Epidermal melanocyte (primary cell): Measurements from ENCODE around the gene FHDC1.
"Not testable (repeated sequence)": the region's sequence is repeated elsewhere in the genome, so short reads cannot be mapped to it uniquely, and the experiment has no call there.

ENCODE experiments used
- DNase-seq: peaks from one replicate; pipeline ENCODE4 v3.0.0; 2011; ENCODE audit warnings: low spot score; ENCODE audit not compliant: insufficient read length

The FHDC1 gene, protein sequence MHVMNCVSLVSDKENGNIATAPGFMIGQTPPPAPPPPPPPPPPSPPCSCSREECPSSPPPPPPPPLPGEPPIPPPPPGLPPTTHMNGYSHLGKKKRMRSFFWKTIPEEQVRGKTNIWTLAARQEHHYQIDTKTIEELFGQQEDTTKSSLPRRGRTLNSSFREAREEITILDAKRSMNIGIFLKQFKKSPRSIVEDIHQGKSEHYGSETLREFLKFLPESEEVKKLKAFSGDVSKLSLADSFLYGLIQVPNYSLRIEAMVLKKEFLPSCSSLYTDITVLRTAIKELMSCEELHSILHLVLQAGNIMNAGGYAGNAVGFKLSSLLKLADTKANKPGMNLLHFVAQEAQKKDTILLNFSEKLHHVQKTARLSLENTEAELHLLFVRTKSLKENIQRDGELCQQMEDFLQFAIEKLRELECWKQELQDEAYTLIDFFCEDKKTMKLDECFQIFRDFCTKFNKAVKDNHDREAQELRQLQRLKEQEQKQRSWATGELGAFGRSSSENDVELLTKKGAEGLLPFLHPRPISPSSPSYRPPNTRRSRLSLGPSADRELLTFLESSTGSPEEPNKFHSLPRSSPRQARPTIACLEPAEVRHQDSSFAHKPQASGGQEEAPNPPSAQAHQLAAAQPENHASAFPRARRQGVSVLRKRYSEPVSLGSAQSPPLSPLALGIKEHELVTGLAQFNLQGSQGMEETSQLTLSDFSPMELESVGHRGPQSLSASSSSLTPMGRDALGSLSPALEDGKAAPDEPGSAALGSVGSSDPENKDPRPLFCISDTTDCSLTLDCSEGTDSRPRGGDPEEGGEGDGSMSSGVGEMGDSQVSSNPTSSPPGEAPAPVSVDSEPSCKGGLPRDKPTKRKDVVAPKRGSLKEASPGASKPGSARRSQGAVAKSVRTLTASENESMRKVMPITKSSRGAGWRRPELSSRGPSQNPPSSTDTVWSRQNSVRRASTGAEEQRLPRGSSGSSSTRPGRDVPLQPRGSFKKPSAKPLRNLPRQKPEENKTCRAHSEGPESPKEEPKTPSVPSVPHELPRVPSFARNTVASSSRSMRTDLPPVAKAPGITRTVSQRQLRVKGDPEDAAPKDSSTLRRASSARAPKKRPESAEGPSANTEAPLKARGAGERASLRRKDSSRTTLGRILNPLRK

DNA sequence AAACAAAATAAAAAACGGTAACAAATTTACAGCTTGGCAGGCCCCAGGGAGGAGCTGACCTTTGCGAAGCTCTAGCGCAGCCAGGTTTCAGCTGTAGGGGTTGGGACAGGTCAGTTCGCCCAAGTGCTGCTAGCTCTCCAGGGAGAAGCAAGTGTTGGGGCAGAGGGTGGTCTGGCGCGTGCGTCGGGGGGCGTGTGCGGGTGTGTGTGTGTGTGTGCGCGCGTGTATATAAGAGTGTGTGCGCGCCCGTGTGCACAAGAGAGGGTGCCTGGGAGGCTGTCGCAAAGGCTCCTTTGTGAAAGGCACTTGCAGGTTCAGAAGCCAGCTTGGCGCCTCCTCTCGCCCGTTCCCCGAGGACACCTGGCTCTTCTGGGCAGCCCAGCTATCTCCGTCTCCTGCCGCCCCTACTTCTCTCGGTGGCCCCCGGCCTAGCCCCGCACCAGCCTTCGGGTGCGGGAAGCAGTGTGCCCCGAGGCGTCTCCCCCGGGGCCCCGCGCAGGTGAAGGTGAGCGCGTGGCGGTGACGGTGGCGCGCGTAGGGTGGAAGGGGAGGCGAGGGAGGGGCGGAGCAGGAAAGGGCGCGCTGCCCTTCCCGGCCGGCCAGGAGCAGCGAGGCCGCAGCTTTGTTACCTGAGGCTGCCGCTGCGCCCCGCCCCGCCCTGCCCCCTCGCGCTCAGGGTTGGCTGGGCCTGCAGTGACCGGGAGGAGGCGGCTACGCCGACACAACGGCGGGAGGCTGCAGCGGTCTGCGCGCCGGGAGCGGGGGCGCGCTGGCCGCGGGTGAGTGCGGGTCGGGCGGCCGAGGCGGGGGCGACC is at the start of gene FHDC1:
FHDC1 (plus strand) TSS at position 693 of the 815 bp plus-strand sequence. CDS start 6,735 bp downstream, outside the sequence.
- no peak for DNase-seq

DNA sequence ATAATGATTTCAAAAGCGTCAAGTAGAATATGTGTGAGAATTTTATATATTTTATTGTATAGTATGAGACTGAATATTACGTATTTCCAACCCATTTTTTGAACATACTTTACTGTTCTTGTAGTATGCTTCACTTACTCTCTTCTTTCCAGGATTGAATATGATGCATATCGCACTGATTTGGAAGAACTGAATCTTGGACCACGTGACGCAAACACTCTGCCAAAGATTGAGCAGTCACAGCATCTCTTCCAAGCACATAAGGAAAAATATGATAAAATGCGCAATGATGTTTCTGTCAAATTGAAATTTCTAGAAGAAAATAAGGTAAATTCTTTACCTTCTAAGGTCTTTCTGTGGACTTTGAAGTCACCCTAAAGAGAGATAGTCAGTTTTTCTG is 48.1 kb upstream of the FHDC1 start:
- no peak for DNase-seq

DNA sequence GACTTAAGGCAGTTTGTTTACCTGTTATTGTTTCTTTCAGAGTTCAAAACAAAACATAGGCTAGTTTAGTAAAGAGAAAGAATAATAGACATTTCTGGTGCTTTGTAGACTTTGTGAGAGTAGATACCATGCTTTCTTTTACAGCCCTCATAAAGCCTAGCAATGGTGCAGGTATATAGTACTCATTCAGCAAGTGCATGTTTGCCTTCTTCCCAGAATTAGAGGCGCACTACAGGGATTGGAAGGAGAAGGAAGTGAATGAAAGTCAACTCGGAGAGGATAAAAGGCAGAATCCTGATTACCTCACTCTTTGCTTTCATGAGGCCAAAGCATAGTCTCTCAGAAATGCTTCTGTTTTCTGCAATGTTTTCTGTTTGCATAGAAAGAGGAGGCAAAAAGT is 43.1 kb upstream of the FHDC1 start:
- no peak for DNase-seq

DNA sequence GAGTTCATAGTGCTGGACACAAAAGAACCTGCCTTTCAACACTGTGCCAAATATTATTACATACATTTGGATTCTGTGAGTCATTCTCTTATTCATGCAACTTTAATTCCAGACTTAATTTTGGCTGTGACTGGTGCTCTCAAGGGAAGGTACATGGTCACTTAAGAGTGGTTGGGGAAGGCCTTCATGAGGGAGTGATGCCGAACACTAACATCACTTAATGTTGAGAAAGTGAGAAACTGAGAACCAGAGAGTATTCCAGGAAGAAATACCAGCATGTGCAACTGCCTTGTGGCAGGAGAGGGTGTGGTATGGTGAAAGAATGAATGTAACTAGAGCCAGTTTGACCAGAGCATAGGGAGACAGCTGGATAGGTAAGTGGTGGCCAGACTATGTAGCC is 41.5 kb upstream of the FHDC1 start:
- no peak for DNase-seq

DNA sequence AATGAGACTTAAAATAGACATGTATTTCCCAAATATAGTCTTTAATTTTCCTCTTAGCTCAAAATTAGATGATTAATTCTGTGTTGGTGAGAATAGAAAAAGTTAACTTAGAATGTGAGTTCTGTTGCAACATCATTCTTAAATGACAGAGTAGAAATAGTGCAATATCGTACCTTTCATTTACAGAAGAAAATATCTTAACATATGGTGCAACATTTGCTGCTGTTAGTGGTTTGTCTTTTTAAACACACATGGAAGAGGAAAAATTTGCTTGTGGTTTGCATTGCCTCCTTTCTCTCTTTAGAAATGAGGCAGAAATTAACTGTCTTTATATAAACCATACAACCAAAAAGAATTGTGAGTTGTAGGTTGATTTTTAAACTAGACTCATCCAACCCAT is 39.3 kb upstream of the FHDC1 start:
- no peak for DNase-seq

DNA sequence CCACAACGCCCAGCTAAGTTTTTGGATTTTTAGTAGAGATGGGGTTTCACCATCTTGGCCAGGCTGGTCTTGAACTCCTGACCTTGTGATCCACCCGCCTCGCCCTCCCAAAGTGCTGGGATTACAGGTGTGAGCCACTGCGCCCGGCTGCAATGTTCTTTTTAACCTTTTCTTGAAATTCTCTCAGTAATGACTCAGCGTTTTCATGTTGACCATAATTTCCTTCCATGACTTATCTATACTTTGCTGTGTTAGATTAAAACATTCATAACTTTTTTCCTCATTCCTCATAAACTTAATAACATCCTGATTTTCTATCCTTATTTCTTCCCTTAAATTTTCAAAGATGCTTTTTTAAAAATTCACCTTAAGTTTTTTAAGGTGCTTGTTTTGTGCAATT is 38.0 kb upstream of the FHDC1 start:
- not testable (repeated sequence) for DNase-seq

DNA sequence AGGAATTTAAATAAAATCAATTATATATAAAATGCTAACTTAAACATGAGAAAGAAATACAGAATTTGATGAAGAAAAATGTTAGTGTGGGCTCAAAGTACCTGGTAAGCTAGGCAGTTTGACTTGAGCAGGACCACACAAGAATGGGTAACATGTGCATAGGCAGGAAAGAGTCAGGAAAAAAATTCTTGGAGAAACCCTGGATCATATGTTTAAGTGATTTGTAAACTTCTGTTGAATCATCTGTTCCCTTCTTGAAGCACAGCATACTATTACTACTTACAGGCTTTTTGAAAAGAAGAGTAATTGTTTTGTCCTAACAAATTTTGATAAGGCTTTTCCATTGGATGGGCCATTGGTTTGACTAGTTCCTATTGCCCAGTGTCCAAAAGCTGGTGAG is 37.5 kb upstream of the FHDC1 start:
- DNase-seq: no peak

DNA sequence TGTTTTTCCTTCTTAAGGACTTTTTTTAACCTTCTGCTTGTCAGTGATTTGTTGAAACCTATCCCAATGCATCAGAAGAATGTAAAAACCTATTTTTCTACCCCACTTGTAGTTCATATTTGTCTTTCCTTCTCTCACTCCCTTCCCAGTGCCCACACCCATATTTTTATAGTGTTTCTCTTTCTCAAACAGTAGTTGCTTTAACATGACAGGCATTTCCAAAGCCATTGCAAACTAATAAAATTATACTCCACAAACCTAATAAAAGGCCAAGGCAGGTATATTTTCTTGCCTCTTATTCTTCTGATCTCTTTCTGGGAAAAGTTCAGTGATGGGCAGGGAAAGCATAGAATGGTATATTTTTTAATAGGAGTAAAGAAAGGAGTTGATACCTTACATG is 35.7 kb upstream of the FHDC1 start:
- no peak for DNase-seq

DNA sequence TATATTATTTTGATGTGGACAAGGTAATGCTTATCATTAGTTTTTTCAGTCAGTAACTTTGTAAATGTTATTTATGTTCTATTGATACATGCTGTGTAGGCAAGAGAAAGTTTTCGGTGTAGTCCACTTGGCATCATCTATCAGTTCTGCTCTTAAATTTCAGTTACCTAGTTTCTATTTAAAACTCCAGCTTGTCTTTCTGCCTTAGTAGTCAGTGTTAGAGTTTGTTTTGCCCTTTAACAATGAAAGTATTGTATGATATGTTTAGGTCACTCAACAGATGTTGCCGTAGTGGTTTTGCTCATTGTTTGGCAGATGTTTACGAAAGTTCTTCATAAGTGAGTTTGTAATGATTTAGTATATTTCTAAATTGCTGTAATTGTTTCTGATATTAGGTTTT is 34.9 kb upstream of the FHDC1 start:
- DNase-seq: no peak

DNA sequence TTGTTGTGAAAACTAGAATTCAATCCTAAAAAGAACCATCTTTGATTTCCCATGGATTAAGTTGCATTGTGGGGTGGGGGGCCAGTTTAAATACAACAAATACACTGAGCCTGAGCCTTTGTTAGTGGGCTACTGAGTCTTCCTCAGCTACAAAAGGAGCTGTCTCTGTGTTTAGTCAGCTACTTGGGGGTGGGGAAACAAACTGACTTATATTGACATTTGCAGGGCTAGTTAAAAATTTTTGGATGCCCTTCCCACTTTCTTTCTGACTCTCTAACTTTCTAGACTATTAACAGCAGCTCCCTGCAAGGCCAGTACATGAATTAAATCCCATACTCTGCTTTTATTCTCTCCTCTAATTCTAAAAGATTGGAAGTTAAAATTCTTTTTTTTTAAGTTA is 32.5 kb upstream of the FHDC1 start:
- DNase-seq: no peak

DNA sequence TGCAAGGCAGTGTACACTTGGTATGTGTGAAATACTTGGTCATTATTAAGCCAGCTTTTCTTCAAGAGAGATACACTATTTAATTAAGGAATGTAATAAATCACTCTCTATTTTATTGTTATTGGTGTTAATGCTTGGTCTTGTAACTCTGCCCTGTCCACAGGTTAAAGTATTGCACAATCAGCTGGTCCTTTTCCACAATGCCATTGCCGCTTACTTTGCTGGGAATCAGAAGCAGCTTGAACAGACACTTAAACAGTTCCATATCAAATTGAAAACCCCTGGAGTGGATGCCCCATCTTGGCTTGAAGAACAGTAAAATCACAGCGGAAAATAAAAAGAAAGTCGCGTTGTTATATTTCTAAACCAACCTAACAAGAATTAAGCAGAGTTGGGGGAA is 26.2 kb upstream of the FHDC1 start:
- no peak for DNase-seq

DNA sequence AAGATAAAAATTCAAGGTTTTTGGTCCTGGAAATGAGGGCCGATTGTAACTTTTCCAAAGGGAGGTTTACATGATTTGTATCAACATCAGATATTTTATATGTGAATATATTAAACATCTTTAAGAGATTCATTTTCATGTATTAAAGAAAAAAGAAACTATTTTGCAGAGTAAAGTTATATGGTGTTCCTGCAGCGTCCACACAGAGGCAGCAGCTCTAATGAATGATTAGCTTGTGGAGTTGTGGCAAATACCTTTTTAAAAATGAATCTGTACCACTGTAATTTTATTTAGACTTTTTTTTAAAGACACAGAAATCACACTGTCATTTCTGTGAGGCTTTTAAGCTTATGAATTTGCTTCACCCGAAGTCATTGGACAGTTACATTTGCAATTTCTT is 25.6 kb upstream of the FHDC1 start:
- DNase-seq: no peak

DNA sequence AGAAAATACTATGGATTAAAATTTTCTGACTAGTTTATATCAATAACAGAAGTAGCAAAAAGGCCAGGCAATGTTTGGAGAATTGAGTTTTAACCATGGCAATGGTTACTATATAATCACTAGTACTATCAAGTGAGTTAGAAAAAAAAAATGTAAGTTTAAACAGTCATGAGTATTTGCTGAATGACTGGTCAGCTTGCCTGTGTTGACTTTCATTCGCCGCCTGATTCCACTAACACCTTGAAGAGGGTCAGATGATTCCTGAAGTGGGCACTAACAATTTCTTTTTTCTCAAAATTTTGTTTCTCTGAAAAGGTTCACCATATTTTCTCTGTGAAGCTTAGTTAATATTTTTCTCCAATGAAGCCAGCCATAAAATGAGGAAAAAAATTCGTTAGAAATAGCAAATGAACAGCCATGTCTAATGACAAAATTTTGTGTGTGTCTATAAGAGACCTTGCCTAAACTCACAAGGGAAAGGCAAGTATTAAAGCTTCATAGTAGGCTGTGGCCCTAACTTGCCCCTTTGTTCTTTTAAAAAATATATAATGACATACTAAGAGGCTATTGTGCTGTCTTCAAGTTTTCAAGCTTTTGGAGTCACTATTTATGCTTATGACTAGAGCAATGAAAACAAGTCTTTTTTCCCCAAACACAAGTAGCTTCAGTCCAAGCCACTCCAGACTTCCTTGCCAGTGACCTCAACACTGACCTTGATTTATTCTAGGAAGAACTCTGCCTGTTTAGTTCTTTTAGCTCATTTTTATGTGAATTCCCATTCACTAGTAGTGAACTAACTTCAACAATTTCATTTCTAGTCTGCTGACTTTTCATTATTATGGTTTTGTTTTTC is 18.4 kb upstream of the FHDC1 start:
- no peak for DNase-seq

DNA sequence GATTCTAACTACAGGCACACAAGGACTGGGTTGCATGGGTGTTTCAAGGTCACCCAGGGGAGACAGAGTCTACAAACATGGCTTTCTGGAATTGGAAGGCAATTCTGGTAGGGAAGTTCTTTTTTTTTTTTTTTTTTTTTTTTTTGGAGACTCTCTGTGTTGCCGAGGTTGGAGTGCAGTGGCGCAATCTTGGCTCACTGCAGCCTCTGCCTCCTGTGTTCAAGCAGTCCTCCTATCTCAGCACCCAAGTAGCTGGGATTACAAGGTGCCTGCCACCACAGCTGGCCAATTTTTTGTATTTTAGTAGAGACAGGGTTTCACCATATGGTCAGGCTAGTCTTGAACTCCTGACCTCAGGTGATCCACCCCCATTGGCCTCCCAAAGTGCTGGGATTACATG is 16.3 kb upstream of the FHDC1 start:
- no peak for DNase-seq

DNA sequence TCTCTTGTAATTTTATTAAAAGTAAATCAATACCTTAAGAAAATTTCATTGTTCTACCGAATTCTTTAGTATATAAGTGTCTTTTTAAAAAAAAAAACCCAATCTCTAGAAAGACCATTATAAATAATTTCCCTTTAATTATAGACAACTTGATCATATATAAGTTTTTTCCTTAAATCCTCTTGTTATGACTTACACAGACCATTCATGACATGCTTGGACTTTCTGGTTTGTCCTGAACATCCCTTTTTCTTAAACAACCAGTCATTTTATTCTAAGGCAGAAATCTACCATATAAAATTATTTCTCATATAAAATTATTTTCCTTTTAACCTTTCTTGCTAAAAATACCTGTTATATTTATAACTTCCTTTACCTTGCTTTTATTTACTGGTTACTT is 15.4 kb upstream of the FHDC1 start:
- no peak for DNase-seq

DNA sequence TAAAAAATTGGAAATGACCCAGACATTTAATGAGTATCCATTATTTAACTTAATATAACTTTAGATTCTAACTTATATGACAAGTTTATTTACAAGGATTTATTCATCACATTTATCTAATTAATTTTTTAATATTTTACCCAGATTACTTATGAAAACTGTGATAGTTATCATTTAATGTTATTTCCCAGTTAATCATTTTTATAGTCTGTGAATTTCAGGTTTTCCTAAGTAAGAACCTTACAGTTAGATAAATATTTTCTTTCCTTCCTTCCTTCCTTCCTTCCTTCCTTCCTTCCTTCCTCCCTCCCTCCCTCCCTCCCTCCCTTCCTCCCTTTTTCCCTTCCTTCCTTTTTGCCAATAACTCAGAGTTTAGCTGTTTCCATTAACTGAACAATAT is 14.8 kb upstream of the FHDC1 start:
- DNase-seq: no peak

DNA sequence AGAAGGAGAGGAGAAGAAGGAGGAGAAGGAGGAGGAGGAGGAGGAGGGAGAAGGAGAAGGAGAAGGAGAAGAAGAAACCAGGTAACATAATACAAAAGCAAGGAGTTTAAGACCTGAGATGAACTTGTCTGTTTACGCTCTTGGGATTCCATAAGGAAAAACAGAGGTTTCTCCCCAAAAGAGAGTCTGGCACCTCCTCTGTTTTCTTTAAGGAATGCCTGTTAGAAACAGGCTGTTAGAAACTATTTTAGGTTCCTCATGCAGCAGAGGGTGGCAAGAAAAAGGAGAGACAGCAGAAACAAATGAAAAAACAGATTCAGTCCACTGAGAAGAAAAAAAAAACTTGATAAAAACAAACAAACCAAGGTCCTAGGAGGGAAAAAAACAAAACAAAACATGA is 10.3 kb upstream of the FHDC1 start:
- DNase-seq: no peak

DNA sequence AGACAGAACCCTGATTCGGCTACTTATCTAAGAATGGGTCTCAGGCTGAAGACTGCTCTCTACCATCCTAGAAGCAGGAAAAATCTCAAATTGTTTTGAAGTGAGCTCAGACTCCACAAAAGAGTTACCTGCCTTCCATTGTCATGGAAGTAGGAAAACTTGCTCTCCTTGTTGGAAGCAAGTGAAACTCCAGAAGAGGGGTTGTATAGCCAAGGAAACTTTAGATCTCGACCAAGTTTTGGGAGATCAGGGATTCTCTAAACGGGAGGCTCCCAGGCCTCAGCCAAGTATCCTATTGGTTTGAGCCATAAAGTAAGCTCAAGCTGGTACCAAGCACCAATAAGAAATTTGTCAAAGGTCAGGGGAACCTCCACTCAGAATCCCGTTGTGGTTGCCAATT is 9.2 kb upstream of the FHDC1 start:
- no peak for DNase-seq

DNA sequence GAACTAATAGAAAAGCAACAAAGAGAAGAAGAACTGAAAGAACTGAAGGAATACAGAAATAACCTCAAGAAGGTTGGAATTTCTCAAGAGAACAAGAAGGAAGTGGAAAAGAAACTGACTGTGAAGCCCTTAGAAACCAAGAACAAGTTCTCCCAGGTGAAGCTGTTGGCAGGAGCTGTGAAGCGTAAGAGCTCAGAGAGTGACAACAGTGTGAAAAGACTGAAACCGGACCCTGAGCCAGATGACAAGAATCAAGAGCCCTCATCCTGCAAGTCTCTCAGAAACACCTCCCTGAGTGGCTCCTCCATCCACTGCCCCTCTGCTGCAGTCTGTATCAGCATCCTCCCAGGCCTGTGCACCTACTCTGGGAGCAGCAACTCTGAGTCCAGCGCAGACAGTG is 8.4 kb upstream of the FHDC1 start:
- no peak for DNase-seq

DNA sequence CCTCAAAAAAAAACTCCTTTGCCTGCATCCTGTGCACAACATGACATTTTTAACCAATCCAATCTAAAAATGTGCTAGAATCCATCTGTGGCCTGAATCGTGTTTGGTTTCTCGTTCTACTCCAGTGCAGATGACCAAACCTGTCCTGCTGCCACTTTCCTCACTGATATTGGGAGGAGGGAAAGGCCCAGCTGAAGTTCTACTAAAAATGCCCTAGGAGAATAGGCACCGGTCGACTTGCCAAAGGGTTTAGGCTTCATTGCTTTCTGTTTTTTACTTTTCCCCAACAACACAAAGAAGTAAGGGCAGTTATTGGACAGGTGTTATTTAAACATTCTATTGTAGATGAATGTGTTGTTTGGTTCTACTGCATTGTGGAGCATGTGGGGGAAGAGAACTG is 7.8 kb upstream of the FHDC1 start:
- no peak for DNase-seq
